ENCODE measurements around the gene FAM120A.

The FAM120A gene

DNA sequence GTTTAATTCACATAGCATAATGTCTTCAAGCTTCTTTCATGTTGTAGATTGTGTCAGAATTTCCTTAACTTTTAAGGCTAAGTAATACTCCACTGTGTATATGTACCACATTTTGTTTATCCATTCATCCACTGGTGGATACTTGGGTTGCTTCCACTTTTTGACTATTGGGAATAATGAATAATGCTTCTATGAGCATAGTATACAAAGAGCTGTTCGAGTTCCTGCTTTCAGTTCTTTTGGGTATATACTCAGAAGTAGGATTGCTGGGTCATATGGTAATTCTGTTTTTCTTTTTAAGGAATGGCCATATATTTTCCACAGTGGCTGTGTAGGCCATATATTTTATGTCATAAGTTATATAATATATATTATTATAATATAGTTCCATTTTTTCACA lies 5.5 kb downstream of the FAM120A start:
- TF ChIP-seq, protein P1, sequence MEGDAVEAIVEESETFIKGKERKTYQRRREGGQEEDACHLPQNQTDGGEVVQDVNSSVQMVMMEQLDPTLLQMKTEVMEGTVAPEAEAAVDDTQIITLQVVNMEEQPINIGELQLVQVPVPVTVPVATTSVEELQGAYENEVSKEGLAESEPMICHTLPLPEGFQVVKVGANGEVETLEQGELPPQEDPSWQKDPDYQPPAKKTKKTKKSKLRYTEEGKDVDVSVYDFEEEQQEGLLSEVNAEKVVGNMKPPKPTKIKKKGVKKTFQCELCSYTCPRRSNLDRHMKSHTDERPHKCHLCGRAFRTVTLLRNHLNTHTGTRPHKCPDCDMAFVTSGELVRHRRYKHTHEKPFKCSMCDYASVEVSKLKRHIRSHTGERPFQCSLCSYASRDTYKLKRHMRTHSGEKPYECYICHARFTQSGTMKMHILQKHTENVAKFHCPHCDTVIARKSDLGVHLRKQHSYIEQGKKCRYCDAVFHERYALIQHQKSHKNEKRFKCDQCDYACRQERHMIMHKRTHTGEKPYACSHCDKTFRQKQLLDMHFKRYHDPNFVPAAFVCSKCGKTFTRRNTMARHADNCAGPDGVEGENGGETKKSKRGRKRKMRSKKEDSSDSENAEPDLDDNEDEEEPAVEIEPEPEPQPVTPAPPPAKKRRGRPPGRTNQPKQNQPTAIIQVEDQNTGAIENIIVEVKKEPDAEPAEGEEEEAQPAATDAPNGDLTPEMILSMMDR (IDR thresholded peaks at IDR 0.05; ENCODE audit: low read depth, low read length) = no peak
- in situ Hi-C loops (cut with HindIII; ENCODE audit: low sequenced_read_pairs) = no loop called here
- no peak overlapping the region for H3K4me3 ChIP-seq (ENCODE audit: low read depth, low read length)
- DNase-seq (ENCODE audit: low read depth, low spot score) = no peak

DNA sequence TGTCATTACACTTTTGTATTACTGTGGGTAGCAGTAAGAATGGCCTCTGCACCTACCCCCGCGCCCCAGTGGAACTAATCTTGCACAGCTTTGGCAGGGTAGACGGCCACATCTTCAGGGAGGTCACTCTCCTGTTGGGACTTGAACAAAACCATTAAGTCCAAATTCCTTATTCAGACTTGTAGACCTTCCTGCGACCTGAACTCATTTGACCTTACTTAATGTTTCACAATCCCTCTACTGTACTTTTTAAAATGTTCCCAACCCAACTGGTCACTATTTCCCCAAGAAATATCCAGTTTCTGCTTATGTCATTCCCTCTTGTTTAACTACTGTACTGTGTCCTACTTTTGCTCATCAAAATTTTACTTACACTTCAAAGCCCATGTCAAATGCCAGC lies 7.2 kb downstream of the FAM120A start:
- in situ Hi-C loops (cut with HindIII; ENCODE audit: low sequenced_read_pairs) = no loop called here
- no peak overlapping the region for H3K4me3 ChIP-seq (ENCODE audit: low read depth, low read length)
- DNase-seq (ENCODE audit: low read depth, low spot score) = no peak
- TF ChIP-seq, protein P1 (IDR thresholded peaks at IDR 0.05; ENCODE audit: low read depth, low read length) = no peak

DNA sequence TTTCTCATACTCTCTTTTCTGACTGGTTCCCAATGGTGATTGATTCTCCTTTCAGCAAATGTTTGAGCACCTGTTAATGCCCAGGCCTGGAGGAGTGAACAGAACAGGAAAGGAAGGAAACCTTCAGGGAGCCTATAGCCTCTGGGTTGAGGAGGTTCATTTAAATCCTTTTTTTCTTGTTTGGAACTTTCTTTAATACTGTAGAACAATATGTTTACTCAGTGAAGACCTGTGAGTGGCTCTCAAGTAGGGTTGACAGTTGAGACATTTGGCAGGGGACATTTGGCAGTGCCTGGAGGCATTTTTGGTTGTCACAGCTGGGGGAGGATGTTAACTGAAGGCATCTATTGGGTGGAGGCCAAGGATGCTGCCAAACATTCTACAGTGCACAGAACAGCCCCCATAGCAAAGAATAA lies 8.0 kb downstream of the FAM120A start:
- no peak overlapping the region for H3K4me3 ChIP-seq (ENCODE audit: low read depth, low read length)
- no peak for DNase-seq (ENCODE audit: low read depth, low spot score)
- TF ChIP-seq, protein P1 (IDR thresholded peaks at IDR 0.05; ENCODE audit: low read depth, low read length) = no peak
- in situ Hi-C loops (cut with HindIII; ENCODE audit: low sequenced_read_pairs) = no loop called here

DNA sequence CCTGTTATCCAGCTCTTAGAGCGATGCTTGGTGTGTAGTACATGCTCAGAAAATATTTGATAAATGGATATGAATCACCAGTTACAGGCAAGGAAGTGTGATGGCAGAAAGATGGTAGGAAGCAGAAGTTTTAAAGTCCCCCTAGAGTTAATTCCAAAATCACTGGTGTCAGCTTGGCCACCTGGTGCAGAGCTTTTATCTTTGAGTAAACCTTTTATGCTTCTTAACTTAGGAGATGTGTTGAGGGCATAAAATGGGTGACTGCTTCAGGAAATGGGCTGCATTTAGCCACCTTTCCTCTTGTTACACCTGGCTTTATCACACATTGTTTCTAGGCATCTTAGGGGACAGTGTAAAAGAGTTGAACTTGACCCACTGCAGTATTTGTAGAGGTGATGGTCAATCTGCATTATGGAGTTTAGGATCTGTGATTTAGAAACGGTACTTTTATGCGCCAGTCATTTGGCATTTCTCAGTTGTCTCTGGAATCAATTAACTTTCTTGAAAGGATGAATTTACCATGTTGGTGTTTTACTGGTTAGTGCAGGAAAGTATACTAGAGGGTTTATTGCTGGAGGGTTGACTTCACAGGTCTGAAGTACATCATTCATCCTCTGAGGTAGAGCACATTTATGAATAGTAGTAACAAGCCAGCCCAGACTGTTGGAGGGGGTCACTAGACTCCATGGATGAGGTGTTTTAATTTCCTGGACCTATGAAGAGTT lies 9.4 kb downstream of the FAM120A start:
- no peak overlapping the region for H3K4me3 ChIP-seq (ENCODE audit: low read depth, low read length)
- DNase-seq (ENCODE audit: low read depth, low spot score) = no peak
- TF ChIP-seq, protein P1 (IDR thresholded peaks at IDR 0.05; ENCODE audit: low read depth, low read length) = no peak
- in situ Hi-C loops (cut with HindIII; ENCODE audit: low sequenced_read_pairs) = no loop called here

DNA sequence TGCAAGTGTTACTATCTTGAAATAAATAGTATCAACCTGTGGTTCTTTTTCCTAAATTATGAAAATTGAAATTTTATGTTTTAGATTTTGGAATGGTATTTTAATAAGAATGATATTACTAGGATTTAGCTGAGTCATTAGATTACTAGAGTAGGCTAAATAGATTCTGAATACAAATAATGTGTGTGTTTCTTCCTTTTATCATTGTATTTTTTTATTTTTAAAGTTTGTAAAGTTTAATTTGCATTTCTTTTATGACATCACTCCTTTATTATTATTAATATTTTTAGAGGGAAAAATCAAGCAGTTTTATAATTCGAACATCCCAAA lies 9.9 kb downstream of the FAM120A start:
- H3K4me3 ChIP-seq (ENCODE audit: low read depth, low read length) = no peak overlapping the region
- in situ Hi-C loops (cut with HindIII; ENCODE audit: low sequenced_read_pairs) = no loop called here
- TF ChIP-seq, protein P1 (IDR thresholded peaks at IDR 0.05; ENCODE audit: low read depth, low read length) = no peak
- no peak for DNase-seq (ENCODE audit: low read depth, low spot score)

DNA sequence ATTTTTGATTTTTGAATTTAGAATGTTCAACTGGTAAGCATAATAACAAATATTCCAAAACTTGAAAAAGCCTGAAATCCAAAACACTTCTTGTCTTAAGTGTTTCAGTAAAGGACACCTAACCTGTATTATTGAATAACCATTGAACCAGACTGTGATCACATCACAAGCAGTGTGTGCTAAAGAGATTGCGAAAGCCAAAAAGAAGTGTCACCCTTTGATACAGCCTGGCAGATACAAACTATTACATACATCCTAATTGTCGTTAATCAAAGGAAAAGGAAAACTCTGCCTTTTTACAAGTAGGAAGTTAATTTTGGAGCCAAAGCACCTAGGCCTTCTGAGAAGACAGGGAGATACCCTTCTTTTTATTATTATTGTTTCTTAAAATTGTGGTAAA lies 10.3 kb downstream of the FAM120A start:
- H3K4me3 ChIP-seq (ENCODE audit: low read depth, low read length) = no peak overlapping the region
- TF ChIP-seq, protein P1 (IDR thresholded peaks at IDR 0.05; ENCODE audit: low read depth, low read length) = no peak
- in situ Hi-C loops (cut with HindIII; ENCODE audit: low sequenced_read_pairs) = no loop called here
- DNase-seq (ENCODE audit: low read depth, low spot score) = no peak
